GM18499 (cell line): ENCODE data around the gene CACNA2D3.

Source experiments
- ATAC-seq: cut with Tn5 transposase; IDR thresholded peaks from one replicate; pipeline ENCODE4 v1.9.1; 2021; ENCODE audit warnings: moderate number of reproducible peaks; ENCODE audit not compliant: insufficient read depth, unreplicated experiment

Gene CACNA2D3

DNA sequence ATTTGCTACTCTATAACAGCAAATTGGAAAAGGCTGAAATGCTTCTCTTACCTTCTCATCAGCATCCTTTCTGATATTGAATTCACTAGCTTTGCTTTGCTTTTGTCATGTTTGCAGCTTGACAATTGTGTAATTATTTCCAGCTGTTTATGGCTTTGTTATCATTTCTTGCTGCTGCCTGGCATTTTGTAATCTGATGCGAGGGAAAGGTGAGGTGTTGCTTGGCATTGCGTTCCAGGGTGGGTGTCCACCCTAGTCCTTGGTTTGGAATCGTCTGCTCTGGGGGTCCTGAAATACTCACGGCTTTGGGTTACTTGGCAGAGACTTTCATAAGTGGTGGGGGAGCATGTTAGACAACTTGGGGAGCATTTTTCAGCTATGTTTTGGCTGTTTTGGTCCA lies 2.9 kb downstream of the CACNA2D3 start:
- ATAC-seq = no peak

DNA sequence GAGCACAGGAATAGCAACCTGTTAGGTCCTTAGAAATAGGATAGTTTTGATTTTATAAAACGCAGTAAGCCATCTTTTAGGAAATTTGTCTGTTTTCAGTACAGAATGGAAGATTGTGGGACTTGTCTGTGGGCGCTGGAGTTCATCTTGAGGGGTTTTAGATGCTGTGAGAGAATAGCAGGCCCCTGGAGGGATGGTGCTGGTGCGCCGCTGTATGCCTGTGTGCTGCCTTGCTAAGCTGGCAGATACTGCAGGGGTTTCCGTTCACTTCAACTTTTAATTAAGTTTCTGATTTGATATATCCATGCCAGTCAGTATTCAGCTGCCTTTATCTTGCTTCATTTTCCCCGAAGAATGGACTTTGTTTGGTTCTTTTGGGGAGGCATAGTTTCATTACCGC lies 4.2 kb downstream of the CACNA2D3 start:
- no peak for ATAC-seq

- no peak for ATAC-seq
Measured at GRCh38 chr3:54127499-54128056, 5.2 kb downstream of the CACNA2D3 start.

- ATAC-seq = no peak
Measured at GRCh38 chr3:54131026-54131605, 8.8 kb downstream of the CACNA2D3 start.

DNA sequence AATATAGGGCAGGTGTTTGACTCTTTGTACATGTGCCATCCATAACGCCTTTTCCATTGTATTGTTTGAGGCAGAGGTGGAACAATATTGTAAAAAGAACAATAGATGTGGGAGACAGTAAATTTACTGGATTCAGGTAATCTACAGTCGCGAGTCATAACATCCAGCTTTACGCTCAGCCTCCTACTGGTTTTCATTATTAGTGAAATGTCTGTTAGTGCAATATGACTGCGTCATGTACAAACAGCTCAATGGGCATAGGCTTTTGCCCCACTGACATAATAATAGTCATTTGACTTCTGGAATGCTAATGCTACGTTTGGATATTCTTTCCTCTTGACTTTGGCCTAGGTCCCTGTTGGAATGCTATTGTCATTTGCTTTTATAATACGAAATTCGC lies 9.5 kb downstream of the CACNA2D3 start:
- ATAC-seq = no peak

DNA sequence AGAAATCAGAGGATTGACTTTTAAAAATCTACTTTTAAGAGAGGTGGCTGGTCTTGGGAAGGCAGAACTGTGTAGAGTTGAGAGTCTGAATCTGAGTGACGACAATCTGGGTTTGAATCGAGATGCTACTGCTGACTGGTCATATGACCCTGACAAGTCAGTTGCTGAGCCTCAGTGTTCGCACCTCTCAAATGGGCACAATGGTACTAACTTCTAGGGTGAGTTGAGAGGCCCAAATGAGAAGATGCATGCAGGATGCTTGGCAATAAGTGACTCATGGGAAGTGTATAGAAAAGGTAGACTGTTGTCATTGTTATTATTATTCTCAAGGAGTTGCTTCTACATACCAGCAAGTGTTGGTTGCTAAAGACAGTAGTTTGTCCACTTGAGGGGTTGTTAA lies 10.3 kb downstream of the CACNA2D3 start:
- ATAC-seq = no peak

DNA sequence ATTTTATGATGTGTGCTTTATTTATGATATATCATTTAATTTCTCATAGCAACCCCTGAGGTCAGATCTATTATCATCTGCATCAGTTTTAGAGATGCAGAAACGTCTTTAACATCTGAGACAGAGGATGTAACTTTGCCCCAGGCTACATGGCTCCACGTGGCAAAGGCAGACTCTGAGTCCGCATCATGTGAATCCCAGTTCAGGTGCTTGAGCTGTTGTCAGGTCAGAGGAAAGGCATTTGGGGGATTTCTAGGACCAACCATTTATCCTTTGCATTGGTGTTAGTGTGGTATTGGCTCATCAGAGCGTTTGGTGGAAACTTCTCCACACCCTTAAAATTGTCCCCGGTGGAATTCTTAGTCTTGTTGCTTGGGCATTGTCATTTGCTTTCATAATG lies 10.8 kb downstream of the CACNA2D3 start:
- ATAC-seq = no peak

DNA sequence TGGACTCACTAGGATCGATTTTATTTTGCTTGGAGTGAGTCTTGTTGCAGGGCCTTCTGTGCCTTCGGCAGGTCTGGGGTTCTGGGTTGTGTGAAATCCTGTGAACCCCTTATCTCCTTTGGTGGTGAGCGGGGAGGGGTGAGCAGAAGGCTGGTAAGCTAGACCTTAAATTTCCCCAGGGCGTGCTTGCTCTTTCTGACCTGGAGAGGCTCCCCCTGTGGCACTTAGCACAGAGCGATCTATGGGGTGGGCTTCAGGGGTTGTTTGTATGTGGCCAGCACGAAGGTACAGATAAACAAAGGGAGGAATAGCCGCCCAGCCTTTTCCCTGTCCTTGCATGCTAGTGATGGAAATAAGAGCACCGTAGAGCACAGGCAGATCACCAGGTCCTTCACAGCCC lies 11.8 kb downstream of the CACNA2D3 start:
- ATAC-seq = no peak

GRCh38 chr3:54134713-54135112 lies 12.4 kb downstream of the CACNA2D3 start:
- ATAC-seq = no peak

- ATAC-seq = no peak
Measured at GRCh38 chr3:54137311-54137710, 15.0 kb downstream of the CACNA2D3 start.

- no peak for ATAC-seq
Measured at GRCh38 chr3:54138937-54139547, 16.7 kb downstream of the CACNA2D3 start.

DNA sequence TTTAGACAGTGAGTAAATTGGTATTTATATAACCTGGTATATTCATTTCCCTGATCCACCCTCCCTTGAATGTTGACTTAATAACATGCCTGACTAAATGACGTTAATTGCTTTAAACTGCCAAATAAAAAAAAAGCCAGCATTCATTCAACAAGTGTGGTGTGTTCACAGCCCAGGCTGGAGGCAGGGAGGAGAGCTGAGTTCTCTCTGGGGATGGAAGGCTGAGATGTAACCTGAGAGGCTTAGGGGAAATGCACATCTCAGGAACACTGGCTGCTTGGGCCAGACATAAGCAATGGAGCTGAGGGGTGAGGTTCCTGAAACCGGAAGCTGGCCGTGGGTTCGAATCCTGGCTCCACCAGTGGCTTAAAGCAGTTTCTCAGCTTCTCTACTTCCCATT lies 17.3 kb downstream of the CACNA2D3 start:
- no peak for ATAC-seq

- ATAC-seq = no peak
Measured at GRCh38 chr3:54144284-54144683, 21.9 kb downstream of the CACNA2D3 start.

DNA sequence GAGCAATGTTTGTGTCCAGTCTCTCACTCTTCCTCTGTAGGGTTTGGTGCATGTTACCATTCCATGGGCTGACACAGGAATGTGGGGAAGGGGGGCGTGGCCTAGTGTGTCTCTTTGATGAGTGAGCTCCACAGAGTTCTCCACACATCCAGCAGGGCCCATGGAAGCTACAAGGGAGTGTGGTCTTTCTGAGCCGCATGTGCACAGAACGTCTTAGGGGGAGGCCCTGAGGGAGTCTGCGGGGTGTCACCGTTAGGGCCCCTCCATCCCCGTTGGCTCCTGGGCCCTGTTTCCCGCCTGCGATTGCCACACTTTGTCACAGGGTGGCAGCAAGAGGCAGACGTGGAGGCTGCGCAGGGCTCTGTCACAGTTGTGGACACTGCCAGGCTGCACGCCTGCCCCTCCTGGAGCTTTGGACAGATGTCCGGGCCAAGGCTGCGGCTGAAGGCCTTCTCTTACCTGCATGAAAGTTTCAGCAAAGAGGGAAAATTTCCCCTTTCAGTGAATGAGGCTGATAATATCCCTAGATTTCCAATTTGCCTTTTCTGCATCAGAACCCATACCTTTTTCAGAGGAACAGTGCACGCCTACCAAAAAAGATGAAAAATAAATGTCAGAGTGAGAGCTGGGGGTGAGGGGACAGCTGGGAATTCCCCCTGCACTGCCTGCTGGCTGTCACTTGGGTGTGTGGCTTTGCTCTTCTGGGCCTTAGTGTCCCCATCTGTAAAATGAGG lies 24.3 kb downstream of the CACNA2D3 start:
- ATAC-seq = no peak

DNA sequence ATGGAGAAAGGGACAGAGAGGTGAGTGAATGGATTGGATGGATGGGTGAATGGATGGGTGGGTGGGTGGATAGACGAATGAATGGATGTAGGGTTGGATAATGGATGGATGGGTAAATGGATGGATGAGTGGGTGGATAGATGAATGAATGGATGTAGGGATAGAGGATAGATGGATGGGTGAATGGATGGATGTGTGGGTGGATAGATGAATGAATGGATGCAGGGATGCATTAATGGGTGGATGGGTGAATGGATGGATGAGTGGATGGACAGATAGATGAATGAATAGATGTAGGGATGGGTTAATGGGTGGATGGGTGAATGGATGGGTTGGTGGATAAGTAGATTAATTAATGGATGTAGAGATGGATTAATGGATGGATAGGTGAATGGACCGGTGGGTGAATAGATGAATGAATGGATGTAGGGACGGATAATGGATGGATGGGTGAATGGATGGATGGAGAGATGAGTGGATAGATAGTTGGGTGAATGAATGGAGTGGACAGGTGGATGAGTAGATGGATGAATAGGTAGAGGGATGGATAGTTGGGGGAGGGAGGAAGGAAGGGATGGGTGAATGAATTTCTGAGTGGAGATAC lies 28.6 kb downstream of the CACNA2D3 start:
- no peak for ATAC-seq

- no peak for ATAC-seq
Measured at GRCh38 chr3:54153477-54153876, 31.1 kb downstream of the CACNA2D3 start.

- ATAC-seq = no peak
Measured at GRCh38 chr3:54157860-54158259, 35.5 kb downstream of the CACNA2D3 start.

- ATAC-seq = no peak
Measured at GRCh38 chr3:54159917-54160316, 37.6 kb downstream of the CACNA2D3 start.

- ATAC-seq = no peak
Measured at GRCh38 chr3:54163441-54163840, 41.1 kb downstream of the CACNA2D3 start.

DNA sequence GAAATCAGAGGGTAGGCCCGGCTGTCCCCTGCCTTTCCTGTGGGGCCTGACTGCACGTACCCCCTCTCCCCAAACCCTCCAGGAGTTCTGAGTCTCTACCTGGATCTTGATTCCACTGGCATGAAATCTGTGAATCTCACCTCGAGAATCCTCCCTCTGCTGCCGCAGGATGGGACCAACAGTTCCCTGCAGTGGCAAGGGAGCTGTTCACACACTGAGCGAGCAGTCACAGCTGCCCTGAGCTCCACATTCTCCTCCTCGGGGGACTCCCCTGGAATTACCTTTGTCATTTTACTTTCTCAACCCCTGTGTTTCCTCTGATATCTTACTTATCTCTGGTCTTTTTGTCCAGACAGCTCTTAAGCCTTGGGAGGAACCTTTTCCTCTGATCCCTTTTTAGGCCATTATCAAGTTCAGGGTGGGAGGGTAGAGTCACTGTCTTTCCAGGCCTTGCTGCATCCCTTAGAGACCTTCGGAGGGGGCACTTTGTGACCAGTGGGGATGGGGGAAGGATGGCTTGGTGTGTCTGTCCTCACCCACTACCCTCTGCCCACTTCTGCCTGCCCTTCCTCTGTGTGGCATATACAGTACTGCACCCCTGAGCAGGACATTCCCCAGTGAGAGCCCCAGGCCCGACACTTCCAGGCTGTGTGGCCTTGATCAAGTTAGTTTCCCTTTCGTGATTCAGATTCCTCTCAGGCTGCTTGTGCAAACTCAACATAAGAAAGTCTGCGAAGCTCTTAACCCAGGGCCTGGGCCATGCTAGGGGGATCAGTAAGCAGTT lies 42.0 kb downstream of the CACNA2D3 start:
- no peak for ATAC-seq
